Prostate gland (tissue), 2 donors: Measurements from ENCODE around the gene CDK19. TPM values are rescaled to one million over a fixed set of nuclear protein-coding genes. Genes with fewer than 3 reads are reported as not detected.

Experiments used
- DNase-seq: peaks from one replicate; pipeline ENCODE4 v3.0.0-alpha.2; 2019; ENCODE audit warnings: low spot score
- H3K27ac ChIP-seq, 2 donors: fragments of 200-600 bp; sonication (generic); 2 replicates each; pipeline ENCODE4 v1.5.1; 2017 to 2019
- H3K27me3 ChIP-seq: fragments of 200-600 bp; sonication (generic); replicated peaks from 2 replicates; pipeline ENCODE4 v1.5.1; 2019; ENCODE audit not compliant: insufficient read depth
- H3K36me3 ChIP-seq, 2 donors: fragments of 200-600 bp; sonication (generic); 1 replicate in 1 of 2; 2 replicates in 1 of 2; pipeline versions ENCODE4 v1.5.1 to v1.8.1; 2017 to 2019
- H3K4me1 ChIP-seq: fragments of 200-600 bp; sonication (generic); replicated peaks from 2 replicates; pipeline ENCODE4 v1.5.1; 2019
- H3K4me3 ChIP-seq, 2 donors: fragments of 200-600 bp; sonication (generic); 2 replicates each; pipeline ENCODE4 v1.5.1; 2017 to 2019
- H3K9me3 ChIP-seq: fragments of 200-600 bp; sonication (generic); 2 replicates; pipeline ENCODE4 v1.5.1; 2017
- POLR2A ChIP-seq: fragments of 450-650 bp; IDR thresholded peaks from one replicate; pipeline ENCODE4 v1.6.1; 2016; ENCODE audit warnings: antibody characterized with exemption, mild to moderate bottlenecking
- POLR2AphosphoS5 ChIP-seq: sonication (generic); formaldehyde crosslinking; IDR thresholded peaks from one replicate; pipeline ENCODE4 v1.6.1; 2017; ENCODE audit warnings: antibody characterized with exemption
- WGBS: methylation state at CpG from one replicate; pipeline ENCODE4 v1.1.5; 2018; 5-methylcytosine and 5-hydroxymethylcytosine counted together
- intact Hi-C: fragments of 100-400 bp; cut with DNase I; formaldehyde crosslinking; loops from one replicate; pipeline ENCODE4 v1.14.2; 2022
- total RNA-seq, 2 donors: library from RNA; depleted of rRNA; stranded (reverse); fragments of >200 nt; gene quantifications; one replicate each; pipeline ENCODE4 v1.1.0, GENCODE V29; 2016
- TF ChIP-seq, protein P1 (sequence below), 4 experiments: fragments of 200-600 bp in 2 of 4; fragments of 450-650 bp in 2 of 4; sonication (generic) in 2 of 4; IDR thresholded peaks; 1 replicate in 3 of 4; 2 replicates in 1 of 4; pipeline ENCODE4 v1.5.1; 2016 to 2019; ENCODE audit warnings: antibody characterized with exemption in 4 of 4, mild to moderate bottlenecking in 2 of 4, moderate library complexity in 2 of 4

The CDK19 gene
- total RNA-seq, 2 donors from 2014 or later, result 41.4 to 70.2 TPM

- peak; percentile 64 for TF ChIP-seq POLR2AphosphoS5
- no peak for TF ChIP-seq POLR2A
- TF ChIP-seq, protein P1, sequence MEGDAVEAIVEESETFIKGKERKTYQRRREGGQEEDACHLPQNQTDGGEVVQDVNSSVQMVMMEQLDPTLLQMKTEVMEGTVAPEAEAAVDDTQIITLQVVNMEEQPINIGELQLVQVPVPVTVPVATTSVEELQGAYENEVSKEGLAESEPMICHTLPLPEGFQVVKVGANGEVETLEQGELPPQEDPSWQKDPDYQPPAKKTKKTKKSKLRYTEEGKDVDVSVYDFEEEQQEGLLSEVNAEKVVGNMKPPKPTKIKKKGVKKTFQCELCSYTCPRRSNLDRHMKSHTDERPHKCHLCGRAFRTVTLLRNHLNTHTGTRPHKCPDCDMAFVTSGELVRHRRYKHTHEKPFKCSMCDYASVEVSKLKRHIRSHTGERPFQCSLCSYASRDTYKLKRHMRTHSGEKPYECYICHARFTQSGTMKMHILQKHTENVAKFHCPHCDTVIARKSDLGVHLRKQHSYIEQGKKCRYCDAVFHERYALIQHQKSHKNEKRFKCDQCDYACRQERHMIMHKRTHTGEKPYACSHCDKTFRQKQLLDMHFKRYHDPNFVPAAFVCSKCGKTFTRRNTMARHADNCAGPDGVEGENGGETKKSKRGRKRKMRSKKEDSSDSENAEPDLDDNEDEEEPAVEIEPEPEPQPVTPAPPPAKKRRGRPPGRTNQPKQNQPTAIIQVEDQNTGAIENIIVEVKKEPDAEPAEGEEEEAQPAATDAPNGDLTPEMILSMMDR (IDR thresholded peaks at IDR 0.05), result peak; percentile 55 to 86 (median 82)
- Histone ChIP-seq H3K9me3 (no peaks in the 10 kb centered on the region), H3K27ac (peak overlapping the region; percentile 76 to 83), H3K27me3 (no peaks in the 10 kb centered on the region), H3K4me1 (no peaks in the 10 kb centered on the region), H3K4me3 (no peak overlapping the region), H3K36me3 (no peaks in the 10 kb centered on the region)
- intact Hi-C loops, result loop anchor here (2.0 to 5.0 kb wide), 2 partner anchors 195 to 266 kb away; no protein-coding TSS in a partner anchor
- 4% methylated on average over 1 of the region's 1 CpG for WGBS
- peak; percentile 86 for DNase-seq
These were observed 132.8 kb downstream of the CDK19 start for GRCh38 chr6:110682460-110682853.

DNA sequence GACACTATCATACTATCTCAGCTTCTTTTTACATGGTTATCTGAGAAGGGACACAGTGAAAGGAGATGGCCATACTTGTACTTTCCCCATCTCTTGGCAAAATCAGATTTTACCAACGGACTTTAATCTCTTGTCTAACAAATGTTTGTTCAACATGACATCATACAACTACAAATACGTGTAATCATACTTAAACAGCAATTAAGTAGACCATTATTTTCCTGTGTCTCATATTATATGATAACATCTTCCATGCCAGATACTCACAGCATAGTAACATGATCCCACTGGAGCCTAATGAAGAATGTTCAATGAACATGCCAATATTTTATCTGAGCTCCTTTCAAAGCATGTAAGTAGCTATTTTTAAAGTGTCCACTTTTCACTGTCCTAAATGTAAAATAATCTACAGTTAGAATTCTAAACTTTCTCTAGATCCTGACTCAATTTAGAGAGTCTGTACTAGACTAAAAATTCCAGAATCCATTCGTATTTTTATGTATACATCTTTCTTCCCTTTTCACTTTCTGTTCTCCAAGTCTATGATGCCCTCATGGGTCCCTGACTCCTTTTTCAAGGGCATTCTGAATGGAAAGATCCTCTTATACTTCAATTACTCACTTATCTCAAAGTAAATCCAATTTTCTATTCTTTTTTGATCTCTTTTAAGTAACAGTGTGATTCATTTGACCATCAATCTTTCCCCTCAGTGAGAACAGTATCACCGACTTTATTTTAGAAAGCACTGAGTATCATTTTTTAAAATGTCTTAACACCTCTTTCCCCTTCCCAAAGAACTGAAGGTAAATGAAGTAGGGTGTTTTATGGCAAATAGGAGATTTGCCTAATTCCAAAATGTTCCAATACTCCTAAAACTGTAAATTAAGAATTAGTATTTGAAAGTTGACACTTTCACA, 133.5 kb downstream of the CDK19 start:
- Histone ChIP-seq H3K27ac (peak overlapping the region; percentile 76 to 83), H3K36me3 (no peaks in the 10 kb centered on the region), H3K9me3 (no peaks in the 10 kb centered on the region), H3K4me1 (no peaks in the 10 kb centered on the region), H3K27me3 (no peaks in the 10 kb centered on the region), H3K4me3 (no peak overlapping the region)
- TF ChIP-seq POLR2AphosphoS5, result peak; percentile 40
- TF ChIP-seq, protein P1 (IDR thresholded peaks at IDR 0.05), result no peak
- no peak for DNase-seq
- intact Hi-C loops, result loop anchor here (2.0 to 5.0 kb wide), 2 partner anchors 196 to 267 kb away; no protein-coding TSS in a partner anchor
- 28% methylated on average over 4 of the region's 4 CpGs for WGBS

GRCh38 chr6:110676396-110676795, 138.9 kb downstream of the CDK19 start:
- no peaks in the 10 kb centered on the region for H3K4me1 ChIP-seq
- no peak overlapping the region for H3K4me3 ChIP-seq
- TF ChIP-seq, protein P1 (IDR thresholded peaks at IDR 0.05), result no peak
- TF ChIP-seq POLR2A (no peak), POLR2AphosphoS5 (no peak)
- no peaks in the 10 kb centered on the region for H3K36me3 ChIP-seq
- no peak for DNase-seq
- intact Hi-C loops, result no loop called here
- no peak overlapping the region for H3K27ac ChIP-seq
- H3K27me3 ChIP-seq, result no peaks in the 10 kb centered on the region
- H3K9me3 ChIP-seq, result no peaks in the 10 kb centered on the region

DNA sequence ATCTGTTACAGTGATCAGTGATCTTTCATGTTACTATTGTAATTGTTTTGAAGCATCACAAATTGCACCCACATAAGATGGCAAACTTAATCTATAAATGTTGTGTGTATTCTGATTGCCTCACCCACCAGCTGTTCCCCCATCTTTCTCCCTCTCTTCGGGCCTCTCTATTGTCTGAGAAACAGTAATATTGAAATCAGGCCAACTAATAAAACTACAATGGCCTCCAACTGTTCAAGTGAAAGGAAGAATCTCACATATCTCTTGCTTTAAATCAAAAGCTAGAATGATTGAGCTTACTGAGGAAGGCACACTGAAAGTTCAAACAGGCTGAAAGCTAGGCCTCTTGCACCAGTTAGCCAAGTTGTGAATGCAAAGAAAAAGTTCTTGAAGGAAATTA, 141.2 kb downstream of the CDK19 start:
- no peak for DNase-seq
- WGBS, result 20% methylated on average over 1 of the region's 1 CpG
- Histone ChIP-seq H3K27ac (peak overlapping the region; percentile 11 to 48), H3K4me3 (no peak overlapping the region), H3K9me3 (no peaks in the 10 kb centered on the region), H3K36me3 (no peaks in the 10 kb centered on the region), H3K4me1 (no peaks in the 10 kb centered on the region), H3K27me3 (no peaks in the 10 kb centered on the region)
- intact Hi-C loops, result no loop called here
- TF ChIP-seq POLR2AphosphoS5 (no peak), POLR2A (no peak)
- TF ChIP-seq, protein P1 (IDR thresholded peaks at IDR 0.05), result no peak

- DNase-seq, result no peak
- Histone ChIP-seq H3K9me3 (no peaks in the 10 kb centered on the region), H3K36me3 (no peaks in the 10 kb centered on the region), H3K4me1 (no peaks in the 10 kb centered on the region), H3K4me3 (no peak overlapping the region), H3K27me3 (no peaks in the 10 kb centered on the region), H3K27ac (peak overlapping the region; percentile 34 to 72)
- WGBS, result 94% methylated on average over 2 of the region's 2 CpGs
- TF ChIP-seq POLR2A, result no peak
- intact Hi-C loops, result no loop called here
These were observed 143.1 kb downstream of the CDK19 start for GRCh38 chr6:110672122-110672521.
